GM21381 (cell line): ENCODE results near the gene SLC30A7.

ENCODE experiments used
- ATAC-seq: cut with Tn5 transposase; IDR thresholded peaks from one replicate; pipeline ENCODE4 v1.9.1; 2021; ENCODE audit warnings: mild to moderate bottlenecking, moderate library complexity; ENCODE audit not compliant: unreplicated experiment

Gene SLC30A7

DNA sequence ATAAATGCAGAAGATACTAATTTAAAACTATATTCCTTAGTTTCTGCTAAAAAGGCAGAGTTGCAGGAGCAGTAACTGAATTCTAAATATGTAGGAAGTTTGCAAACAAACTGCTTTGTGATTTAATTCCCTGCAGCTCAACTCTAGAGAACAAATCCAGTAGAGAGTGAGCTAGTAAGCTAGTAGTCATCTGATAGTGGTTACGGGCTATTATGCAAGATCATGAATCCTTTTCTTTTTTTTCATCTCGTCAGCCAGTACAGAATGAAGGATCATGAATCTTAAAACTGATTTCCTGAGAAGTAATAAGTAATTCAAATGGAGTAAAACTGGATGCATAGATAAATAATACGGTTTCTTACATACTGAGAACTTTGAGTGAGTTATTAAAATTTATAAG lies 126.4 kb downstream of the SLC30A7 start:
- no peak for ATAC-seq

DNA sequence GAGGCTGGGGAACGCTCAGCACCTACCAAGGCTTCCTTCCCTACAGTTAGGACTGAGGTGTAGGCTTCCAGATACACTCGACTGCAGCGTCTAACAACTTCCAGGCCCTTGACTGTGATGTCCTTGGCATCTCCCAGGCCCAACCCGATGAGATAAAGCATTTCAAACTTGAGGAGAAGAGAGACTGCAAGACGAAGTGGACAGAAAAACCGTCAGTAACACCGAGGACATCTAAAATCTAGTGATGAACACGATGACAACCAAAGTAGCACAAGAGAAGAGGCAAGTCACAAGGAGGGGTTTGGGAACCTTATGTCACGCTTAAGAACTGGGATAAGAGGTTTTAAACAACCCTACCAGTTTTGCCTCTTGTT lies 129.4 kb downstream of the SLC30A7 start:
- peak; percentile 11 for ATAC-seq

DNA sequence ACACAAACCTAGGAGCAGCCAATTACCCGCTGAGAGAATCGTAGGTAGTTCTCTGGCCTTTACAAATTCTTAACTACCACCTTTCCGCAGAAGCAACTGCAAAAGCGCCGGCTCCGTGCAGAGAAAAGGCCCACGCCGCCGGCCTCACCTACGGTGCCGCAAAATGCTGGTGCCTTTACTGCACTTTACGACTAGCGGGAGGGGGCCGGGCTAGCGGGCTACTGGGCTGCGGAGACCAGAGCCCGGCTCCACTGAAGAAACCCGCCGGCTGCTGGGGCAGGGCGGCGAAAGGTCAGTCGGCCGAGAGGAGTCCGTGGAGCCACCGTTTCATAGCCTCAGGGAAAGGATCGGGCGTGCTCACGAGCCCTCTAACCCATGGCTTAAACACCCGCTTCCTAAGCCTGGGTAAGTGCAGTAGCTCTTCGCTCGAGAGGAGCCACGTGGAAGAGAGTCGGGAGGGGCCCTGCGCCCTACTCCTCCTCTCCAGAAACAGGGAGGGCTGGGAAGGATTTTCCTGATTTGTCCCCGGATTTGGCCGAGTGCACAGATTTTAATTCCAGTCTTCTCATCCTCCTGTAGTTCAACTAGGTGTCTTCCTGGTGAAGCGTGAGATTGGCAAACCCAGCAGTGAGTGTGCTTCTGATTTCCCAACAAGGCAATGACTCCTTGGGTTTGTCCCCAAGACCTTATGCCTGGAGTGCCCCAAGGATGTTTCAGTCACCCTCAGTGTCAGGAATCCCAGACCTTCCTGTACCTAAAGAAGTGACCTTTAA lies 130.0 kb downstream of the SLC30A7 start, which contains the start of gene DPH5:
DPH5 (minus strand) TSS at position 128 of the 773 bp plus-strand sequence. CDS start 341 bp downstream, outside the sequence.
- peak; percentile 72 for ATAC-seq

DNA sequence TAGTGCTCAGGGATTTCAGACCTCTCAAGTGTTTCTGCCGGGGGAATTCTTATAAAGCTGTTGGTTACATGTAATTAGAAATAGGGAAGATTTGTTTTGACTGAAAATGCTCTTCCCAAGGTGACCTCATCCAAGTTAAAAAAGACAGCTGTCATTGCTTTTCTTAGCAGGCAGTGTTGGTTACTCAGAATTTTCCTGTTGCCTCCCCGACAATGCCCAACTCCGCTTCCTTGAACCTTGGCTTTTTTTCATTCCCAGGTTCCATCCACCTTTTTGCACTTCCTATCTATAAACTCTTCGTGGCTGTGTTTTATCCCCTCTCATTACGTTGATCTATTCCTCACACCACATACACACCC lies 130.5 kb downstream of the SLC30A7 start:
- no peak for ATAC-seq

DNA sequence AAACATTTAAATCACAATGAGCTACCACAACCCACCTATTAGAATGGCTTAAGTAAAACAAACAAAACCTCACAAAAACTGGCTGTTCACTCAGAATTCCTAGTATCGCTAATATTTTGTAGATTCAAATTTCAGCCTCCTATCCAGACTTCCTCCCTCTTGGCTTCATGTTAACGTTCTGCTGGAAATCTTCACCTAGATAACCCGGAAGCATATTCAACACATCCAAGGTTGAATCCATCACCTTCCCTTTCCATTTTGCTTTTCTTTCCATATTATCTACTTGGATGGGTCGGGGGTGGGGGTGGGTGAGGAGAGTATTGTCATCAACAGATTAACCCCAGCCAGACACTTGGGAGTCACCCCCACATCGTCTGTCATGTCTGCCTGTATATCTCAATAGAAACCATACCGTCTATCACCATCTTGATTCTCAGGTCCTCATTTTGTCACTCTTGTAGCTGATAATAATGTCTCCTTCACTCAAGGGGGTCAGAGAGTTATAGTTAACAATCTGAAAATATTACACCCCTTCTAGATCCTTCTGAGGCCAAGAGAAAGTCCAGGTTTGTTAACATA lies 131.4 kb downstream of the SLC30A7 start:
- ATAC-seq: no peak

DNA sequence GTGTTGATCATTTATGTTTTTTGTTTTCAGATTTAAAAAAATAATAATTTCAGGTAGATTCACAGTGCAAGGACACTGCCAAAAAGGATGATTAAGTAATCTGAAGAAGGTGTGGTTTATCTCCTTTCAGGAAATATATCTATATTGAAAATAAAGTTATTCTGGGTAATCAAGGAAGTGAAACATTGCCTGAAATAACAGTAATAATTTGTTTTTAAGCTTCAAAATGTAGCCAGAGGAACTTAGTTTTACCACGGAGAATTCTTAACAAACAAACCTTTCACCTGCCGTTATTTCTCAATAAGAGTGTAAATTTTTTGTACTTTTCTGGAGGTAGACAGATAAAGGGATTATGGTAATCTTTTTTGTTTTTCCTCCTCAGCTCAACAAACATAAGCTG lies 132.6 kb downstream of the SLC30A7 start:
- ATAC-seq: no peak

DNA sequence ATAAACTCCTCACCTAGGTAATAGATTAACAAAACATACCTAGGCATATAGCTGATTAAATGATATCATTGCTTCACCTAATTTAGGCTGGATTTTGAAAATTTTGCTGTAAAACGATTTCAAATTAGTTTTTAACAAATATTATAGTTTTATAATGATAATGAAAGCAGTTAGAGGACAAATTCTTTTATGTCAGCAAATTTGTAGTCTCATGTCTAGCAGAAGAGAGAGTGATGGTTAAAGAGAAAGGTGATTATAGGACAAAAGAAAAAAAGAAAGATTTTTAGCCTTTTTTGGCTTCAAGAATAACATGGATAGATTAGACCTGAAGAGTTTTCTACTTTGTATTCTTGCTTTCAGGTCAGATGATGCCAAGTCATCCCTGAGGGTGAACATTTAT lies 133.3 kb downstream of the SLC30A7 start:
- ATAC-seq: no peak

DNA sequence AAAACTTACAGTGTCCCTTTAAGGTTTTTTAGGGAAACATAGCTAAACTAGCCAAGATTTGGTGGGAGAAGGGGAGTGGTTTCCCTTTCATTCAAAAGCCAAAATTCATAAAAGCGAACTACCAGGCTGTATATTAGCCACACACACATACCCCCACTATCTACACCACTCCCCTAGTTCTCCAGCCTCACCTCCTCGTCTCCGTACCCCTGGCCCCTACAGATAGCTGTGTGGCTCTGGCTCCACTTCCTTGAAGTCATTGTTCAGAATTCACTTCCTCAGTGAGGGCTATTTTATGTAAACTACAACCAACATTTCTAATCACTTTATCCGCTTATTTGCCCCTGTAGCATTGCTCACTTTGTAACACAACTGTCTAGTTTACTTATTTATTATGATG lies 135.0 kb downstream of the SLC30A7 start:
- no peak for ATAC-seq
